Activated CD4-positive, alpha-beta T cell treated with anti-CD3 and anti-CD28 coated beads for 36 hours (primary cell): ENCODE data around the gene SIVA1. TPM values are rescaled to one million over a fixed set of nuclear protein-coding genes. Genes with fewer than 3 reads are reported as not detected.

Source experiments
- ATAC-seq: fragments of 200-7000 bp; cut with Tn5 transposase; one replicate; pipeline ENCODE4 v1.10.0; 2021; ENCODE audit warnings: mild to moderate bottlenecking, moderate library complexity
- CTCF ChIA-PET: fragments of 350-600 bp; sonication (Branson Sonifier 250); formaldehyde crosslinking; loops from one replicate; lab custom pipeline; 2021; ENCODE audit warnings: antibody characterized with exemption; lab: Charles Lee
- POLR2A ChIA-PET: fragments of 350-600 bp; sonication (Branson Sonifier 250); formaldehyde crosslinking; loops from one replicate; lab custom pipeline; 2021; ENCODE audit warnings: antibody characterized with exemption, inconsistent platforms; lab: Charles Lee
- DNase-seq: peaks from one replicate; pipeline ENCODE4 v3.0.0-alpha.2; 2020
- H3K27ac Mint-ChIP-seq: one replicate; pipeline ENCODE4 v1.8.0; 2021; ENCODE audit warnings: mixed read lengths
- H3K27me3 Mint-ChIP-seq: one replicate; pipeline ENCODE4 v1.8.0; 2021; ENCODE audit warnings: mixed read lengths
- H3K36me3 Mint-ChIP-seq: one replicate; pipeline ENCODE4 v1.8.0; 2021; ENCODE audit warnings: low read depth, mixed read lengths
- H3K4me1 Mint-ChIP-seq: one replicate; pipeline ENCODE4 v1.8.0; 2021; ENCODE audit warnings: mixed read lengths
- H3K4me3 Mint-ChIP-seq: one replicate; pipeline ENCODE4 v1.8.0; 2021; ENCODE audit warnings: mild to moderate bottlenecking, moderate library complexity, mixed read lengths
- H3K9me3 Mint-ChIP-seq: one replicate; pipeline ENCODE4 v1.8.0; 2021; ENCODE audit warnings: low read depth, mixed read lengths
- intact Hi-C, 2 experiments: fragments of 100-400 bp; cut with DNase I in 1 of 2; cut with micrococcal nuclease in 1 of 2; formaldehyde crosslinking; loops; one replicate each; pipeline versions ENCODE4 v1.14.2 to v1.15.1; 2022 to 2024; cut with DNase I, micrococcal nuclease
- total RNA-seq, 2 experiments: library from RNA; stranded (reverse); gene quantifications; one replicate each; pipeline ENCODE4 v1.2.3, GENCODE V29; 2021

SIVA1 gene
- total RNA-seq, 2 experiments from 2014 or later = 47.1 to 97.1 TPM

DNA sequence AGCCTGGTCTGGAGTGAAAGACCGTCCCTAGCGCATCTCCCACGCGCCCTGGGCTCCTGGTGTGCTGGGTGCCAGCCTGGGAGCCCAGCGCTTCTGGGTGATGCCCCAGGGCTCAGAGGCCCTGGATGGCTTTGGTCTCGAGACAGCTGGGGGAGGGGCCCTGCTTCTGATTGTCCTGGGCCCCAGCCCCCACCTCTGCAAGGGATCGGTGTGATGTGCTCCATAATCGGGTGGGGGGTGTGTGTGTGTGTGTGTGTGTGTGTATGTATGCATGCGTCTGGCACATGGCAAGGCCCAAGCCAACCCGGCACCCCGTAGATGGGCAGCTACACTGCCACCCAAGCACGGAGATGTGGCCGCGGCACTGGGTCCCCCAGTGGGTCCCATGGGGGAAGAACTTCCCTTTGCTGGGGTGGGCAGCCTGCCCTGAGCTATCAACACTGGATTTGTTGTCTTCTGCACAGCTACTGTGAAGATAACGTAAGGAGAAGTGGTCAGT, 51.0 kb downstream of the SIVA1 start:
- no peak overlapping the region for H3K4me3 Mint-ChIP-seq
- CTCF ChIA-PET = no interaction called here
- H3K36me3 Mint-ChIP-seq = no peaks in the 10 kb centered on the region
- ATAC-seq (no peak), DNase-seq (no peak)
- peaks cover 12% of the 10 kb centered on the region for H3K4me1 Mint-ChIP-seq
- H3K27me3 Mint-ChIP-seq = no peaks in the 10 kb centered on the region
- POLR2A ChIA-PET = no interaction called here
- no peaks in the 10 kb centered on the region for H3K9me3 Mint-ChIP-seq
- intact Hi-C loops = no loop called here
- no peak overlapping the region for H3K27ac Mint-ChIP-seq

- no peak for DNase-seq
- Mint-ChIP-seq H3K4me1 (peaks cover 12% of the 10 kb centered on the region), H3K27me3 (no peaks in the 10 kb centered on the region), H3K4me3 (no peak overlapping the region), H3K9me3 (no peaks in the 10 kb centered on the region), H3K27ac (no peak overlapping the region), H3K36me3 (no peaks in the 10 kb centered on the region)
- POLR2A ChIA-PET = no interaction called here
- intact Hi-C loops = no loop called here
- ATAC-seq = no peak
- CTCF ChIA-PET = no interaction called here
Measured at GRCh38 chr14:104804481-104805325, 51.8 kb downstream of the SIVA1 start.

- no peak for DNase-seq
Measured at GRCh38 chr14:104805326-104805678, 52.4 kb downstream of the SIVA1 start.

DNA sequence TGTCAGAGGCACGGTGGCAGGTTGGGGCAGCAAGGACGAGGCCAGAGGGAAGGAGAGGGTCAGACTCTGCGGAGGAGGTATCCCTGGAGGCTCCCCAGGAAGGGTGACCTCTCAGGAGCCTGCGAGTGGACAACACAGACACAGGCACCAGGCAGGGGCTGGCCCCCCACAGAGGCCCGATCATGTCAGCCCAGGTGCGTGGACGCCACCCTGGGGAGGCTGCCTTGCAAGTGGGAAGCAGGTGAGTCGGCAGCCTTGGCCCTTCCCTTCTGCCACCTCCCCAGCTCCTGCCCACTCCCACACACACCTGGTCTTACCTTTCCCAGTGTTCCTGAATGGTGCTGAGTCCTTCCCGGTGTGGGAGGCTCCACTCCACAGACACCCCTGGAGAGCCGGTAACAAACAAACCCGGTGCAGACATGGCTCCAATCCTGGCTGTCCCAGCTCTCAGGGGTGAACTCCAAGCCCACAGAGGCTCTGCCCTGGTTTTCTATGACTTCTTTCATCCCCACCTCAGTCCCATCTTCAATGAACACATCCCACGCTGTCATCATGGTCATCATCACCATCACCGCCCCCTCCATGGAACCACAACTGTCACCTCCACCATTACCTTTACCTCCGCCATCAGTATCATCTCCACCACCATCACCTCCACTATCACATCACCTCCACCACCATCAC, 53.1 kb downstream of the SIVA1 start:
- DNase-seq (no peak), ATAC-seq (no peak)
- Mint-ChIP-seq H3K27ac (no peak overlapping the region), H3K4me3 (no peak overlapping the region), H3K27me3 (no peaks in the 10 kb centered on the region), H3K36me3 (no peaks in the 10 kb centered on the region), H3K4me1 (peaks cover 10% of the 10 kb centered on the region), H3K9me3 (no peaks in the 10 kb centered on the region)
- POLR2A ChIA-PET = no interaction called here
- CTCF ChIA-PET = no interaction called here
- intact Hi-C loops = no loop called here

More at GRCh38 chr14:104805326-104805678, 52.4 kb downstream of the SIVA1 start:
- ATAC-seq = no peak
- Mint-ChIP-seq H3K27me3 (no peaks in the 10 kb centered on the region), H3K27ac (no peak overlapping the region), H3K4me3 (no peak overlapping the region), H3K4me1 (peaks cover 10% of the 10 kb centered on the region), H3K36me3 (no peaks in the 10 kb centered on the region), H3K9me3 (no peaks in the 10 kb centered on the region)
- ChIA-PET CTCF (no interaction called here), POLR2A (no interaction called here)
- intact Hi-C loops = no loop called here

DNA sequence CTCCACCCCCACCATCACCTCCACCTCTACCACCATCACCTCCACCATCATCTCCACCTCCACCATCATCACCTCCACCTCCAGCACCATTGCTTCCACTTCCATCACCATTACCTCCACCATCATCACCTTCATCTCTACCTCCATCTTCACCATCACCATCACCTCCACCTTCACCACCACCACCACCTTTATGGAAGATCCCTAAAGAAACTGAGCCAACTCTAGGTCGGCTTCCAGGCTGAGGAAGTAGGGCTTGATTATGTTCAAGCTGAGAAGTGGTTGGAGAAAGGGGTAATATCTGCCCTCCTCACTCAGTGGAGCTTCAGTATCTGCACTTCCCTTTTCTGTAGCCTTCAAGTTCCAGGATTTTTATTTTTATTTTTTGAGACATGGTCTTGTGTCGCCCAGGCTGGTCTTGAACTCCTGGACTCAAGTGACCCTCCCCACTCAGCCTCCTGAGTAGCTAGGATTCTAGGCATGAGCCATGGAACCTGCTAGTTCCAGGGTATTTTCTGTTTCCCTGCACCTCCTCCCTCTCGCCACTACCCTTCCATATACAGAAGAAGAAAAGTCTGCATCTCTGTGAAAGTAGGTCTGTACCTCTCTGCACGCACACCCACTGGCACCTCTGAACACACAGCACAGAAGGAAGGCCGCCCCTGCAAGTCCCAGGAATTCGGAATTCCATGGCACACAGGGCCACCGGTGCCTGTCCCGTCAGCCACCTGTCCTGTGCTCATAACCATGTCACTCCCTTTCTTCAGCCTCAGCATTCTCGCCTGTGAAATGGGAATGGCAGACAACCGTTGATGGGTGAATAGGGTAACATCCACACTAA, 53.9 kb downstream of the SIVA1 start:
- no peak overlapping the region for H3K27ac Mint-ChIP-seq
- CTCF ChIA-PET = no interaction called here
- H3K36me3 Mint-ChIP-seq = no peaks in the 10 kb centered on the region
- intact Hi-C loops = no loop called here
- DNase-seq (no peak), ATAC-seq (no peak)
- H3K9me3 Mint-ChIP-seq = no peaks in the 10 kb centered on the region
- no peaks in the 10 kb centered on the region for H3K27me3 Mint-ChIP-seq
- POLR2A ChIA-PET = no interaction called here
- peaks cover 6% of the 10 kb centered on the region for H3K4me1 Mint-ChIP-seq
- H3K4me3 Mint-ChIP-seq = no peak overlapping the region

- POLR2A ChIA-PET = interaction anchor here (0.6 kb wide), 1 partner anchor 45 kb away, joined by 6 read pairs; no protein-coding TSS in a partner anchor
Measured at GRCh38 chr14:104808456-104808855, 55.5 kb downstream of the SIVA1 start.

More at GRCh38 chr14:104808456-104808855, 55.5 kb downstream of the SIVA1 start:
- intact Hi-C loops = no loop called here
- DNase-seq = no peak
- H3K9me3 Mint-ChIP-seq = no peaks in the 10 kb centered on the region
- CTCF ChIA-PET = no interaction called here
- no peak for ATAC-seq
- no peak overlapping the region for H3K27ac Mint-ChIP-seq
- H3K4me3 Mint-ChIP-seq = no peak overlapping the region
- no peaks in the 10 kb centered on the region for H3K36me3 Mint-ChIP-seq
- no peaks in the 10 kb centered on the region for H3K4me1 Mint-ChIP-seq
- H3K27me3 Mint-ChIP-seq = no peaks in the 10 kb centered on the region

Other genes with a start within 250 kb of the SIVA1 start
- gene C14orf180, start 173.4 kb upstream of the SIVA1 start, total RNA-seq = not detected
- gene TMEM179, start 148.4 kb upstream of the SIVA1 start, total RNA-seq = under 1 TPM in 1 of 2 experiments, not detected in 1; 0.32 TPM
- gene INF2, start 63.5 kb upstream of the SIVA1 start, total RNA-seq = 10 to 100 TPM; 60.8 to 66.0 TPM
- gene ADSS1, start 28.9 kb upstream of the SIVA1 start, total RNA-seq = 1 to 10 TPM; 2.2 to 3.2 TPM
- gene AKT1, start 42.6 kb downstream of the SIVA1 start, total RNA-seq = 100 to 1,000 TPM; 110 to 126 TPM
- gene ZBTB42, start 48.0 kb downstream of the SIVA1 start, total RNA-seq = 1 to 10 TPM; 1.5 to 2.0 TPM
- gene CEP170B, start 112.1 kb downstream of the SIVA1 start, total RNA-seq = 1 to 10 TPM; 3.9 to 4.0 TPM
- not detected for gene PLD4, start 171.7 kb downstream of the SIVA1 start, total RNA-seq
- gene AHNAK2, start 225.2 kb downstream of the SIVA1 start, total RNA-seq = under 1 TPM; 0.07 to 0.11 TPM
- 1 to 10 TPM; 1.1 to 1.9 TPM for gene CLBA1, start 232.6 kb downstream of the SIVA1 start, total RNA-seq